ENCODE measurements around the gene DNAJC24.

The DNAJC24 gene

GRCh38 chr11:31477528-31478222 lies 108.0 kb downstream of the DNAJC24 start:
- H3K36me3 ChIP-seq (replicated peaks) = no peaks in the 10 kb centered on the region
- in situ Hi-C loops (cut with HindIII; ENCODE audit: low pct_ligation_motif_present, low sequenced_read_pairs) = no loop called here
- H3K4me3 ChIP-seq (ENCODE audit: low read depth, low read length) = no peak overlapping the region
- DNase-seq = no peak
- no peak overlapping the region for H3K27ac ChIP-seq
- no peaks in the 10 kb centered on the region for H3K27me3 ChIP-seq (replicated peaks)
- TF ChIP-seq CTCF (IDR thresholded peaks at IDR 0.05; ENCODE audit: low read depth, low read length, missing control alignments) = no peak

DNA sequence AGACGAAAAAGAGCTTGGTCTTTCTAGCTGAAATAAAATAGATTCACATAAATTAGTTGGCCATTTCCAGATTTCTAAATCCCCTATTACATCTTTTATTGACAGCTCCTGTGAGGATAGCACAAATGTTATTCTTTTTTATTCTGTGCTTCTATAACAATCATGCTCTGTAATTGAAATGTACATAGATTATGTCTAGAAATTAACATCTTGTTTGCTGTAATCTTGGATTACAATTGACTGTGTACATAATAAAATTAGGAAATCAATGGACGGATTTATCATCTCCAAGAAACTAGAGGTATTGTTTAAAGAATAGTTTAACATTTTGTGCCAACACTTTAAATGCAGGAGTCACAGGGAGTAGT lies 108.5 kb downstream of the DNAJC24 start:
- no peaks in the 10 kb centered on the region for H3K36me3 ChIP-seq (replicated peaks)
- DNase-seq = no peak
- no peak overlapping the region for H3K4me3 ChIP-seq (ENCODE audit: low read depth, low read length)
- in situ Hi-C loops (cut with HindIII; ENCODE audit: low pct_ligation_motif_present, low sequenced_read_pairs) = no loop called here
- no peak for TF ChIP-seq CTCF (IDR thresholded peaks at IDR 0.05; ENCODE audit: low read depth, low read length, missing control alignments)
- H3K27me3 ChIP-seq (replicated peaks) = no peaks in the 10 kb centered on the region
- H3K27ac ChIP-seq = no peak overlapping the region

GRCh38 chr11:31479066-31479465 lies 109.4 kb downstream of the DNAJC24 start:
- no peak for DNase-seq
- no peak for TF ChIP-seq CTCF (IDR thresholded peaks at IDR 0.05; ENCODE audit: low read depth, low read length, missing control alignments)
- Histone ChIP-seq H3K27ac (no peak overlapping the region), H3K36me3 (replicated peaks) (no peaks in the 10 kb centered on the region), H3K4me3 (ENCODE audit: low read depth, low read length) (no peak overlapping the region), H3K27me3 (replicated peaks) (no peaks in the 10 kb centered on the region)
- in situ Hi-C loops (cut with HindIII; ENCODE audit: low pct_ligation_motif_present, low sequenced_read_pairs) = no loop called here

DNA sequence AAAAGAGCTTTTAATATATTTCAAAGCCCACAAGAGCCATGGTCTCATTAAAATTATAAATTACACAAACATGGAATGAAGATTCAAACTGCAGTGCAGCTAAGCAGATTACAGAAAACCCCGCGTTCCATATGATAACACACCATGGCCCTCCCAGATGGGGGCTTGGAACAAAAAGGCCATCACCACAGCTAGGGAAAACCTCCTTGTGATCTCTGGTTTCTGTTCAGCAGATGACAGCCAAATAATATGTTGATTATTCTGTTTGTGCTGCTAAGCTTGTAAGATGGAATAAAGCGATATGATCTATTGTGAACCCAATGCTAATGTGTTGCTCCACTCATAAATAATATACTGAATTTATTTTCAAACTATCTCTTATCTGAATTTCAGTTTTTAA lies 111.3 kb downstream of the DNAJC24 start:
- DNase-seq = no peak
- Histone ChIP-seq H3K27ac (no peak overlapping the region), H3K4me3 (ENCODE audit: low read depth, low read length) (no peak overlapping the region), H3K36me3 (replicated peaks) (no peaks in the 10 kb centered on the region), H3K27me3 (replicated peaks) (no peaks in the 10 kb centered on the region)
- TF ChIP-seq CTCF (IDR thresholded peaks at IDR 0.05; ENCODE audit: low read depth, low read length, missing control alignments) = no peak
- in situ Hi-C loops (cut with HindIII; ENCODE audit: low pct_ligation_motif_present, low sequenced_read_pairs) = no loop called here
